HS-27A (cell line): ENCODE results near the gene PSMG4.

Source experiments
- DNase-seq: peaks from one replicate; pipeline ENCODE4 v3.0.0-alpha.2; 2012; ENCODE audit warnings: low read depth, missing footprints

Gene PSMG4

DNA sequence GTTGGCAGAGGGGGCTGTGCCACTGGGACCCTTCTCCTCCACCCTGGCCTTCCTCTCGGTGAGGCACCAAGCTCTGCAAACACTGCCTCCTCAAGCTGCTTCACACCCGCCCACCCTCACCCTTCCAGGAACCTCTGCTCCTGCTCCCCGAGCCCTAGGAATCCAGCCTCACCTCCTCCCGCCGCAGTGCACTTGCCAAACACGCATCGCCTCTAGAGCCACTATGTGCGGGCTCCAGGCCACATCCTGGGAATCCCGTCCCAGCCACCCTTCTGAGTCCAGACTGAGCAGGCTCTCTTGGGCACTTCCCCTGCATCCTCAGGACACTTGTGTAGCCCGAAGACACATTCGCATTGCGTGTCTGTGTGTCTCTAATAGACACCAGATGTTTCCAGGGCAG lies 18.5 kb downstream of the PSMG4 start:
- DNase-seq: no peak

DNA sequence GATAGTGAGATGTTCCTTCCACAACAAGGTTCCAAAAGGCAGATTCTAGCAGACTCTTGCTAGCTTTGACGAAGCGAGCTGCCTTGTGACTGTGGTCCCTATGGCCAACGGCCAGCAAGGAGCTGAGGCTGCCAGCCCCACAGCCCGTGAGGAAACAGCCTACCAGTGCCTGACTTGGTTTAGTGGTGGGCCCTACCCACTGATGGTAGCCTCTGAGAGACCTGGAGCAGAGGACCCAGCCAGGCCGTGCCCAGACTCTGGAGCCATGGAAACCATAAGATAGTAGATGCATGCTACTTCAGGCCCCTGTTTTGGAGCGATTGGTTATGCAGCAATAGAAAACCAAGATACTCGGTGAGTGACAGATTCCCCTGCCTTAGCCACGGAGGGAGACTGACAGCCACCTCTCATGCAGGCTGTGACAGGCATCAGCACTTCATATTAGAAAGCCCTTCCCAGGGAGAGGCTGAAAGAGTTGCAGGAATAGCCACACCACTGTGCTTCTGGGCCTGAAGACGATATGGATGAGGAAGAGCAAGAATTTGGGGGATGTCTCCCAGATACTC lies 19.2 kb downstream of the PSMG4 start:
- no peak for DNase-seq

DNA sequence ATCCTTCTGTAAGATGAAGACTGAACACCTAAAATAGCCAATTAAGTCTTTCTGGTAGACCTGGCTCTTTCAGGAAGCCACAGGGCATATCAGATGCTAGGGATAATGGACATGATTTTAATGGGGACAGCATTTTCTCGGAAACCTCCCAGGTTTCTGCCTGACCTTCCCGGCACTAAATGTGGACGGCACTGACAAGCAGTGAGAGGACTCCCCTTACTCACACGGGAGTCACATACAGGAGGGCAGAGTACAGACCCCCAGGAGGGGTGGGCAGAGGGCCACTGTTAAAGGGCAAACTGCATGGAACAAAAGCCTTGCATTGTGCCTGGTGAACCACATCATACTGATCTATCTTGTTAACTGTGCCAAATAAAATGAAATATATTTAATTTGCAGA lies 19.9 kb downstream of the PSMG4 start:
- DNase-seq: no peak

DNA sequence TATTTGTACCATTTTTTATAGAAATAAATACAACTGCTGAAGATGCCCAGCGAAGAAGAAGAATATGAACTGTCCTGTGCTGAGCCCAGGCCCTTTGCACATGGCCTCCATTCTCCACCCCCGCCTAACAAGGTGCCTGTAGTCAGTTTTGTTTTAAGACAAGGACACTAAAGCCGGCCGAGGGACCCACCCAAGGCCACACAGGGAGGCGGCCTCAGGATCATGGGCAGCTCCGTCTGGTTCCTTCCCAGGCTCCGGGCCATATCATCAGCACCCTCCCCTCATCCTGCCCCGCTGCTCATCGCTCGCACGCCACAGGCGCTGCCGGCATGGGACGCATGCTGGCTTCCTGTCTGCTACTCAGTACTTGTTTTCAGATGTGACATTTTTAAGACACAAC lies 21.3 kb downstream of the PSMG4 start:
- no peak for DNase-seq

DNA sequence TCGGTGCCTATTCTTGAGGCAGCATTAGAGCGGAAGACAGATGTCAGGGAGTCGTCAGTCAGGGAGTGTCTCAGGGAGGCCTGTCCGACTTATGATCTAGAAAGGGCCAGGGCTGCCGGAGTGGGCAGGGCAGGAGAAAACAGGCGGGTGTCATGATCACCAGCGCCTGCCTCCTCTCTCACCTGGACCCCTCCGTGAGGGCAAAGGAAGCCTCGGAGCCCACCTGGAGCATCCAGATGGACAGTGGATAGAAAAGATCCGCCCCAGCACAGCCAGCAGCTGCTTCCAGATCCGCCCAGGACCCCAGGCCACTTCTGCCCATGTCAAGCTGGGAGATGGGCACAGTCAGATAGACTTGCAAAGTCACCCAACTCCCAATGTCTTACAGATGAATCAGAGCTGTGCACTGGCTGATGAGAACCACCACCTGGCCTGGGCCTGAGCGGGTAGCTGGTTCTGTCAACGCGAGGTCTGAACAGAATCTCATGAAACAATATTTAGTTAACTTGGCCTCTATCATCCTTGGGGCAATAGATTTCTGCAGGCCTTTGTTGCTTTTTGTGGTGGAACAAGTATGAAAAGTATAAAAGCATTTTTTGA lies 22.2 kb downstream of the PSMG4 start:
- no peak for DNase-seq

DNA sequence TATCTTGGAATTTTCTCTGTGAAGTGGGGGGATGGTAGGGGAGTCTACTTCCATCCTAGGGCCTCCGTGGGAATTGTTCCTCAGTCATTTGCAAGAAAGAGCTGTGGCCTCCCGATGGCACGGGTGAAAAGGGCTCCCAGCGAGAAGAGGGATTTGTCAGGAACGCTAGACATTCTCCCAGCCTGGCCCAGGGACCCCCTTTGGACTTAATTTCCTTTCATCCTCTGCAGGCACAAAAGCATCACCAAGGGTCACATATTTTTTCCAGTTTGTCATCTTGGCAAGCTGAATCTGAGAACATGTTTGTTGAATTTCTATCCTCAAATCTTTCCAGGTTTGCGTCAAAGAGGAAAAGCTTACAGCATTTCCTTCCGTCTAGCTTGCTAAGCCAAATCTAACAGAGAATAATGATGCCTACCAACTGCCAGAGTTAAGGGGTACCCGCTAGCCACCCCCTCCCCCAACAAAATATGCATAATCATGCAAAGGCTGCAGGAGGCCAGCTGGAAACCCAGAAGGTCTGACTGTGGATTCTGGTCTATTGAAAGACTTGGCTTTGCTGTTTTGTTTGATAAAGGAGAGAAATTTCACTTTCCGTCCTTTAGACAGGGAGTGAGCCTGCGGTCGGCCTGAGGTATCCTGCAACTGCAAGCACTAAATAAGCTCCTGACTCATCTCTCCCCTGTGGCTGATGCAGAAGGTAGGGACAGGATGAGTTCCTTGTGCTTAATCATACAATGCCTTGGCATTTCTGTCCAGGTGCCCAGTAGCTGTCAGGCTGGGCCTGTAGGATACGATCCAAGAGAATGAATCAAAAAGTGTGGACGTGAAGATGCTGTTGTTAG lies 23.1 kb downstream of the PSMG4 start:
- no peak for DNase-seq

DNA sequence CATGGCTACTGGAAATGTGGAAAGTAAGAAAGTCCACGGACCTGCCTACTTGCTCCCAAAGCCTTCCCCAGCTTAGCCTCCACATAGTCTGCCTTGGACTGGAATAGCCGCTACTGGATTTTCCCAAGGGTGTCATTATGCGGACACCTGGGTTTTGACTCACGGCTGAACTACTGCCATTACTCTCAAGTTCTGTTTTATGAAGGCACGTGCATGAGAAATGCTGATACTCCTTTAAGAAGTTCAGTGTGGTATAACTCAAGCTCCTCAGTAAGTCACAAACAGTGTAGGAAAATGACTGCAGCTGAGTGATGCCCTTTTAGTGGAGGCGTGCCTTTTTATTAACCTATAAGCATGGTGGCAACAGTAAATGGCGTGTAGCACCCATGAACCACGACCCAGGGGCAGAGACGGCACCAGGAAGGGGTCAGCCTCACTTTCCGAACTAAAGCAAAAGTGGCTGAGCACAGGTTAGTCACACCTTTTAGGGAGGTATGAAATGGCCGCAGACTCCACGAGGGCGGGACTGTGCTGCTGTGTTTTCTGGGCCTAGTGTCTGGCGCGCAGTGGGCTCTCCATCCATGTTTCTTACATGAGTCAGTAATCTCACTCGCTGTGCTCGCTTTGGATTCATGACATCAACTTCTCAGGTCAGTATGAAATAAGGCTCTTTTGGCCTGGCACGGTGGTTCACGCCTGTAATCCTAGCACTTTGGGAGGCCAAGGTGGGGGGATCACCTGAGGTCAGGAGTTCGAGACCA lies 23.9 kb downstream of the PSMG4 start:
- DNase-seq: no peak

DNA sequence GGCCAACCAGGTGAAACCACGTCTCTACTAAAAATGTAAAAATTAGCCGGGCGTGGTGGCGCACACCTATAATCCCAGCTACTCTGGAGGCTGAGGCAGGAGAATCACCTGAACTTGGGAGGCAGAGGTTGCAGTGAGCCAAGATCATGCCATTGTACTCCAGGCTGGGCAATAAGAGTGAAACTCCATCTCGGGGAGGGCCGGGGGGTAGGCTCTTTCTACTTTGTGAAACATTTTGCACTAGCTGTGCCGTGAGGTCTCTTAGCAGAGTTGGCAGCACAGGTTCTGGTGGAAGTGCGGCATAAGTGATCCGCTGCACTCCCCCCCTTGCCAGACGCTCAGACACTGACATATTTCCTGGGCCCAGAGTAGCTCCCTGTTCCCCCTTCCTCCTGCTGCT lies 24.5 kb downstream of the PSMG4 start:
- DNase-seq: no peak

DNA sequence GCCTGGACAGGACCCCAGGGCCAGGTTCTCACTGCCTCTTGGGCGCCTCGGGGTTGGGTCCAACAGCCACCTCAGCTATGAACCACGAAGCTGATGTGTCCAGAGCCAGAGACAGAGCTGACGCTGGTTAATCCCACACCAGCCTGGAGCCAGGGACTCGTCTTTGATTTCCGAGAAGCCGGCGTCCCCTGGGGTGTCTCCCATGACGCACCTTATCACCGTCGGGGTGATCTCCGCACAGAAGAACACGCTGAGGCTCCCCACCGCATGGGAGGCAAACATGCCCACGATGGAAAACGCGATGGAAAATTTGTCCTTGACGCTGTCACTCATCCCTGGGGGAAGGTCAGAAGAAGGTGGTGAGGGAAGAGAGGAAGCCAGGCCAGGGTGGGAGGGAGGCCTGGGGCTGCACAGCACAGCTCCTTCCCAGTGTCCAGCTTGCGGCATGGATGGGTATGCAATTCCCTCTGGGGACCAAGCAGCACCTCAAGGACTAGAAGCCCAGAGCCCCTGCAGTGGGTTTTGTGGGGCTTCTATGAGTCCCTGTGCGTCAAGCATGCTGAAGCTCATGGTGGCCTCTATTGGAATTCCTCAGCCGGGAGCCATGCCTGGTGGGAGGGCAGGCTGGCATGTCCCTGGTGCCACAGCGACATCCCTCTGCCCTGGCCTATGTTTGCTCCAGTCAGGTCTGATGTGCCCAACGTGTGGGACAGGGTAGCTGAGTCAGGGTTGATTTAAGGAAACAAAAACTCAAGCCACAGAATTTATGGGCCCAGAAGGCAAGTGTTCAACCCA lies 25.1 kb downstream of the PSMG4 start:
- no peak for DNase-seq

DNA sequence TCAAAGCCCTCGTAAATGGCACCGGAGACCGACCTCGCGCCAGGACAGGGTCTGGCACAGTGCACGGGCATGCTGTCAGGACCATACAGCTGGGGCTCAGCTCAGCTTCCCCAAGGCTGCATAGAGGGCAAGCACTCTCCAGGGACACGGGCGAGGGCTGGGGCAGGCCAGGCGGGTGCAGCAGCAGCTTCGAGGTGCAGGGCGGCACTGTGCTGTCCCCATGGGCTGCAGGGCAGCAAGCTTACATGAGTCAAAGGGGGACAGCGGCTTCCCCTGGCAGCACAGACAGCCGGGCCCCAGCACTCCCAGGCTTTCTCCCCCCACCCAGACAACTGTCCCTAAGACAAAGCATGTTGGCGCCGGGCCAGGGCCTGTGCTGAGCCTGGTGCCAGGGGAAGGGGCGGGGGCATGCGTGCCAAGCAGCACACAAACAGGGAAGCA lies 25.7 kb downstream of the PSMG4 start:
- no peak for DNase-seq

DNA sequence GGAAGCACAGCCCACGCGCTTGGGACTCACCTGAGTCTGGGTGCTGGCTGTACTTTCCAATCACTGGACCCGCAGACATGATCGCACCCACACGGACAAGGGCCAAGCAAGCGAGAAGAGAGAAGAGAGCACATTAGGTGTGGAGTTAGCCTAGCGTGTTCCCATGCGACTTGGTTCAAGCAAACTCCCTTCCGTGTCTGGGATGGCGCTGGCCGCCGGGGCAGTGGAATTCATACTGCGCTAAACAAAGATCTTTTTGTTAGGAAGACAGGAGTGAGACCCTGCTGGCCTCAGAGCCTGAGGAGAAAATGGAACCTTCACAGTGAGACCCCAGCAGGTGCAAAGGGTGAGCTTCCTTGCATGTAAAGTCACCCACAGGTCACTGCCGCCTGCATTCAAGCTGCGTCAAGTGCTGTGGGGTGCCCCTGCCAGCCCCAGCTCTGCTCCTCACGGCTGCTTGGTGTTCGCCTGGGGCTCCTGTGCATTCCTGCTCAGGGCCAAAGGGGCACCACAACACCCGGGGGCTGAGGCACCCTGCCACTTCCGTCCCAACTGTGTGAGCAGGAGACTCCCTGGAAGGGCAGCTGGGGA lies 26.4 kb downstream of the PSMG4 start:
- no peak for DNase-seq

DNA sequence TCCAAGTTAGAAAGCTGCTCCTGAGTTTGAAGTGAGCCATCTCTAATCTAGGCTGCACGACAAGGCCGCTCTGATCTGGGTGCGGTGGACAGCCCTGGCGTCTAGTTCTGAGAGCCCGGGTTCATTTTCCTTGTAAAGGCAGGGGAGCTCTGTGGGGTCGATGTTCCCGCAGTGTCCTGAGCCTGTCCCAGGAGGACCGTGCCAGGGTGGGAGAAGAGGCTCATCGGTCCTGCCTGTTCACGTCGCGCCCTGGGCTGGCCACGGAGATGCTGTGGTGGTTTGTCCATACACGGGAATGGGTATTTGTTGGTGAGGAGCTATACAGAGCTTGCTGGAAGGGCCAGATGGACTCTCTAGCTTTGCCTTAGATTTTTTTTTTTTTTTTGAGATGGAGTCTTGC lies 27.0 kb downstream of the PSMG4 start:
- DNase-seq: no peak

DNA sequence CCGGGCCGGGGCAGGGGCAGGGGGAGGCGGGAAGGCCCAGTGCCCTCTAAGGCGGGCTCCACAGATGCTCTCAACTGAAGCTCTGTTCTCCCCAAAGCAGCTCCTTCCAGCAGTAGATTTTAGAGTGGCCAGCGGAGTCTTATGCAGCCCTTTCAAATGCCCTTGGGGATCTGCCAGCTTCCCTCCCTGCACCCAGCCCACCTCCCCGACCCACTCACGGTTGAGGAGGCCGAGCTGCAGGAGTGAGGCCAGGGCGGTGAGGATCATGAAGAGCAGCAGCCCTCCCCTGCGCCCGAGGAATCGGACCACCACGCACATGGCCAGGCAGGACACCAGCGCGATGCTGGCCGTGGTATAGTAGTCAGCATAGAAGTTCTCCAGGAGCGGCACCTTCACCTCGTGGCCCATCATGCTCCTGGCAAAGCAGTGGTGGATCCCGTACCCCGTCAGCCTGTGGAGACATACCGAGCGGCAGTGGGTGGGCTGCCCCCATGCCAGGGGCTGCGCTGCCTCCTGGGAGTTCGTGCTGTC lies 28.0 kb downstream of the PSMG4 start:
- no peak for DNase-seq

DNA sequence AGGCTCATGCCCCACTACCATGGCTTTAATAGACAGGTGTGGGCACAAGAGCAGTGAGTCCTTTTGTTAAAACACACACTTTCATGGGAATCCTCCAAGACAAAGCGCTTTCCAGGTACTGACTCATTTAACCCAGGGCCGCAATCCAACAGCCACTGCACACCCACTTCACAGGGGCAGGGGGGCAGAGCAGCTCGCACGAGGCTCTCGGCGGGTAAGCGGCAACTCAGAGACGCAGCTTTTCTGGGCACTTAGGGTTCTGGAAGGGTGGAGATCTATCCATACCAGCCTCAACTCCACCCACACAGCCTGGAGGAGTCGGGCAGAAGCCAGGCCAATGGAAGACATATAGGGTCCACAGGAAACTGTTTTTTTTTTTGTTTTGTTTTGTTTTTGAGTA lies 28.6 kb downstream of the PSMG4 start:
- DNase-seq: no peak

DNA sequence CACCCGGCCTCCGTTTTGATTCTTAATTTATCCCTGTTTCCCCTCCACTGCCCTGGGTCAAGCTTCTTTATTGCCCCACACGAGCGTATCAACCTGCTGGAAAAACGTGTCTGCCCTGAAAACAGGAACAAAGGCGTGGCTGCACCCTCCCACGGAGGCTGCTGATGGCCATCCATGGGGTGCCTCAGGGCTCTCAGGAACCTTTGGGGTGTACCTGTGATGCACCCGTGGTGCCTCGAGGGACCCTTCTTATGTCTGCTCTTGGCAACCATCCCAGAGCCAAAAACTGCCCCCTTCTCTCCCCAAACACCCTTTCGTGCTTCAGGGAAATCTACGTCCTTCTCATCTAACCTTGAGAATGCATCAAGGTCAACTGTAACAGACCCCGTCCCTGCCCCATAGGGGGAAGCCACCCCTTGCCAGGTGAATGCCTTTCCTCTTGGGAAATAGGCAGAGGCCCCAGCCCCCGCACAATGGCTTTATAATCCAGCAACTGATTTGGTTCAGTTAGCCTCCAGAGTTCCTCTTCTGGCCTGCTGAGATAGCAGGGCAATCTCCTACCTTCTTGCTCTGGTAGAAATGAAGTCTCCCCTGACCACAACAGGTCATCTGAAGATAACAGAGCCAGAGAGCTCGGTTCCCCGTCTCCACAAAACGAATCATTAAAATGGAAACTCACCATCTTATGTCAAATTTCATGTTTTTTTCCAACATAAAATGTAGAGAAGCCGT lies 29.4 kb downstream of the PSMG4 start:
- DNase-seq: no peak

DNA sequence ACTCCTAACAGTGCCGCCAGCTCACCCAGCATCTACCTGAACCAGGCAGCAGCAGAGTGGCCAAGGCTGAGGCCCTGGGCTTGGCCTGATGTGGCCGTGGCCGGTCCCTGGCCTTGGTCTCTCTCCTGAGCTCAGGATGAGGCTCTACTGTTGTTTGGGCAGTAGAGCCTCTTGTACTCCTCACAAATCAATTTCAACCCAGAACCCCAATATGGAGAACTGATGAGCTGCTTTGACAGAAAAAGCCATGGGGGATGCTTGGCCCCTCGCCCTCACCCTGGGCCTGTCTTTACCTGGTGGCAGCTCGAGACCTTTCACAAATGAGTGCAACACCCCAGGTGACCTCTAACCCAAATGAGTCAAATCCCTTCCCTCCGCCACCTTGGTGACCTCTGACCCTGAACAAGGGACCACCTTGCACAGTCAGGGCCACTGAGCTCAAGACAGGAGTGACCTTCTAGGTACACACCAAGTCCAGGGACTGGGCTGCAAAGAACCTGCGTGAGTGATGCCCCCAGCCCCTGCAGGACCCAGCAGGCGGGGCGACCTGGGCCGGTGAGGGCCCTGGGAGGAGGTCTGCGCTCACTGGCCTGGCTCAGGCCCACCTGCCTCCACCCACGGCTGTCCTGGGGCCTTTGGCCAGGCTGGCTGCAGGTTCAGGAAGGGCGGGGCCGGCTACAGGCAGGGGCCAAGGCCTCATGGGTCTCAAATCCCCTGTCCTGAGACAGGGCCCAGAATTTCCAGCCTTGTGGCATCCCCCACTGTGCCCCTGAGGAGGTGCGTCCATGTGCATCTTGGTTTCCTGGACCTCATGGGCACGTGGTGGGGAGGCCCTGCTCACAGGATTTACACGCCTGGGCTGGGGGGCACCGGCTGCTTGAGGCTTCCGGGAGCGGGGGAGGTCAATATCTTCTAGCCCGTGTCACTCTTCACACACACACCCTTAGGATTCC lies 30.2 kb downstream of the PSMG4 start:
- DNase-seq: no peak

DNA sequence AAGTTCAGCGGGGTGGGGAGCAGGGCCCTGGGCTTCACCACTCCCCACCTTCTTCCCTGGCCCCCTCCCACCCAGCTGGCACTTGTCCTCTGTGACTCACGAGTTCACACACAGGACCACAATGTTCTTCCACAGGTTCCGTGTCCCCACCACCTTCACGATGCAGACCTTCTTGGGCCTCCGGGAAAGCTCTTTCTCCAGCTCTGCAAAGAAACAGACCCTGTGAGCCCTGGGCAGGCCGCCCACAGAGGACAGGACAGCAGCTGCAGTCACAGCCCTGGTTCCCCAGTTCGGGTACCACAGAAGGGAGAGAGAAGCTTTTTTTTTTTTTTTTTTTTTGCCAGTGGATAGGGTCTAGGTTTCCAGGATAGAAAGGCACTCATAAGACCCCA lies 30.9 kb downstream of the PSMG4 start:
- no peak for DNase-seq

DNA sequence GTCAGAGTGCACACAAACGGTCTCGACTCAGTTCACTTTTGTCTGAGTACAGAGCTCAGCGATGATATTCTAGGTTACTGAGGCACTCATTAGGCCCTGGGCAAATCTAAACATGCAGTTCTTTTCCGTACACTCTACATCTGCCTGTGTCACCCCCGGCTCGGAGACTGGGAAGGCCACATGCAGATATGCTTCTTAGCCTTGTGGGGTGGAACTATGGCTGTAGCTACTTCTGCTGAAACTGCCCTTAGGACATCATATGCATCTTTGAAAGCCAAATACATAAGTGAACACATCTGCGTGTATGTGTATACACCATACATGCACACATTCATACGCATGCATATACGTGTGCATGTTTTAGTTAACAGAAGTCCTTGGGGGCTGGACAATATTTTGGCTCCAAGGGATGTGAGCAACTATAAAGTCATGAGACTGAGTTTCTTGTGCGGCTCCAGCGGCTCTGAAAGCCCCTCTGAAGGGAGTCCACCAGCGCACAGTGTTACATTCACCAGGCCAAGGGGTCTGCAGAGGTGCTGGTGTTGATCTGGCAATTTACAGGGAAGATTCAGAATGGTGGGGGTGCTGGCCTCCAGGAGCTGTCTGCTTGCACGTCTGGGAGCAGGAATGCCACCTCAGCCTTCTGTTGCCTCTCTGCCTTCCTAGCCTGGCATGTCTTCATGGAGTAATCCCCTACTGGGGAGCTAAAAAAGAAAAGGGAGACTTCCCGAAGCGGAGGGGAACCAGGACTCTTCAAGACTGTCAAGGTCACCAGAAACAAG lies 31.6 kb downstream of the PSMG4 start:
- DNase-seq: no peak

DNA sequence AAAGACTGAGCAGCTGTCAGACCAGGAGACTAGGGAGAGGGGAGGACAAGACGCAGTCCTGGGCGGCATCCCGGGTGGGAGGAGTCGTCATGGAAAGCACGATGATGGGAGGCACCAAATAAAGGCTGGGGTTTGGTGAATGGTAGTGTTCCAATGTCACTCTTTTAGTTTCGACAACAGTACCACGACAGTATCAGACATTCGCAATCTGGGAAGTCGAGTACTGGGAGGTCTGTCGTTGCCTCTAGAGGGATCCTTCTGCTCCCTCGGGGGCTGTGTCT lies 32.1 kb downstream of the PSMG4 start:
- DNase-seq: no peak
